ENCODE measurements around the gene STOML2. TPM values are rescaled to one million over a fixed set of nuclear protein-coding genes. Genes with fewer than 3 reads are reported as not detected.

Gene STOML2
- total RNA-seq, 1 experiment from 2014 or later, result 192 TPM

DNA sequence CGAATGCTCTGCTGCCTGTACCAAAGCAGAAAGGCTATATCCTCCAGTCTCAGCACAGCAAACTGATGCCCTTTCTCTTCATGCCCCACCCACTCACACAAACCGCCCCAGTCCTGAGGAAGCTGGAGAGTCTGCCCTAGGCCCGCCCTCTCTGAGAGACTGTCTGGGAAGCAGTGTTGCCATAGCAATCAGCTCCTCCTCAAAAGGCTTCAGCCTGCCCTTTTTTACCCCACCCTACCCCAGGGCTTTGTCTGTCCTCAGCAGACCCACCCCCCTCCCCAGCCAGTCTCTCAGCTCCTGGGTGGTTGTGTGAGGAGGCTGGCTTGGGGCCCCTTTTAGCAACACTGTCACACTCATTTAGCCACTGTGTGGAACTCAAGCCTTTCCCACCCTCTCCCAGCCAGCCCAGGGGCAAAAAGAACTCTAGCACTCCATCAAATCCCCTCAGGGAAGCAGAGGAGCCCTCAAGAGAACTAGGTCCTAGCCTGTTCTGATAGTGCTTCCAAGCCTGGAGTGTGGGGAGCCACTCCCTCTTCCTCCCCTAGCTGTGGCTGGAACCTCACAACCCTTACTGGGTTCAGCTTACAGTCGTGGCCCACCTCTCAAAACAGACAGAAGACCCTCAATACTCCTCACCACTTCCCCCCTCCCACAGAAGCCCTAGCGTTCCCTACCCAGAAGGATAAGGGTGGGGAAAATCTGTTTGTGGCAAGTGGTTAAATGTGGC is 11.3 kb upstream of the STOML2 start:
- Histone ChIP-seq H4K91ac (ENCODE audit: insufficient read length, low read depth, low read length) (no peak overlapping the region), H3K4me2 (ENCODE audit: insufficient read depth, insufficient read length, low read length) (peak overlapping the region; percentile 89), H3K23me2 (ENCODE audit: insufficient read length, low read depth, low read length, poor library complexity, severe bottlenecking) (peaks cover 19% of the 10 kb centered on the region), H3K18ac (ENCODE audit: insufficient read length, low read depth, low read length) (peak overlapping the region; percentile 63), H3K9me3 (ENCODE audit: control insufficient read depth, low read depth, low read length) (no peaks in the 10 kb centered on the region), H2AFZ (ENCODE audit: low read length) (no peak overlapping the region), H3K9ac (ENCODE audit: extremely low read depth, insufficient read length, low read length) (no peak overlapping the region), H4K5ac (ENCODE audit: insufficient read length, low read depth, low read length) (no peak overlapping the region), H3K79me1 (ENCODE audit: insufficient read depth, low read depth, low read length, poor library complexity, severe bottlenecking) (no peaks in the 10 kb centered on the region), H3T11ph (ENCODE audit: low read length) (no peak overlapping the region), H2BK12ac (ENCODE audit: insufficient read length, low read depth, low read length) (no peak overlapping the region), H3K27ac (ENCODE audit: insufficient read length, low read depth, low read length) (peak overlapping the region; percentile 6), H2AK5ac (ENCODE audit: insufficient read length, low read length) (no peak overlapping the region), H4K20me1 (ENCODE audit: control insufficient read depth, insufficient read depth, insufficient read length) (no peaks in the 10 kb centered on the region), H2BK15ac (ENCODE audit: low read depth, low read length) (no peak overlapping the region), H2BK120ac (ENCODE audit: low read depth, low read length, poor library complexity, severe bottlenecking) (no peak overlapping the region), H3K4ac (ENCODE audit: low read depth, low read length) (no peak overlapping the region), H3K56ac (ENCODE audit: insufficient read length, low read depth, low read length) (no peak overlapping the region), H2BK5ac (ENCODE audit: insufficient read length, low read length) (no peak overlapping the region), H2BK20ac (ENCODE audit: low read depth, low read length, poor library complexity, severe bottlenecking) (no peak overlapping the region), H3K14ac (ENCODE audit: insufficient read depth, low read length) (no peak overlapping the region; the same call in 1 of the 2 replicates), H3K4me1 (ENCODE audit: insufficient read depth, low read length) (peaks cover 2% of the 10 kb centered on the region; the same call in 1 of the 2 replicates), H4K8ac (replicated peaks; ENCODE audit: insufficient read length, low read depth, low read length) (no peak overlapping the region), H3K27me3 (ENCODE audit: insufficient read depth, low read length) (no peaks in the 10 kb centered on the region), H3K23ac (ENCODE audit: insufficient read length, low read depth, low read length) (no peak overlapping the region), H3K79me2 (ENCODE audit: insufficient read depth, low read length) (no peaks in the 10 kb centered on the region)
- H3K27me3 Mint-ChIP-seq (ENCODE audit: low read depth), result 0 out of 2 replicates have a peak, but pooled peaks cover 4% of the 10 kb centered on the region
- DNase-seq, result peak; percentile 98
- TF ChIP-seq, protein P1, sequence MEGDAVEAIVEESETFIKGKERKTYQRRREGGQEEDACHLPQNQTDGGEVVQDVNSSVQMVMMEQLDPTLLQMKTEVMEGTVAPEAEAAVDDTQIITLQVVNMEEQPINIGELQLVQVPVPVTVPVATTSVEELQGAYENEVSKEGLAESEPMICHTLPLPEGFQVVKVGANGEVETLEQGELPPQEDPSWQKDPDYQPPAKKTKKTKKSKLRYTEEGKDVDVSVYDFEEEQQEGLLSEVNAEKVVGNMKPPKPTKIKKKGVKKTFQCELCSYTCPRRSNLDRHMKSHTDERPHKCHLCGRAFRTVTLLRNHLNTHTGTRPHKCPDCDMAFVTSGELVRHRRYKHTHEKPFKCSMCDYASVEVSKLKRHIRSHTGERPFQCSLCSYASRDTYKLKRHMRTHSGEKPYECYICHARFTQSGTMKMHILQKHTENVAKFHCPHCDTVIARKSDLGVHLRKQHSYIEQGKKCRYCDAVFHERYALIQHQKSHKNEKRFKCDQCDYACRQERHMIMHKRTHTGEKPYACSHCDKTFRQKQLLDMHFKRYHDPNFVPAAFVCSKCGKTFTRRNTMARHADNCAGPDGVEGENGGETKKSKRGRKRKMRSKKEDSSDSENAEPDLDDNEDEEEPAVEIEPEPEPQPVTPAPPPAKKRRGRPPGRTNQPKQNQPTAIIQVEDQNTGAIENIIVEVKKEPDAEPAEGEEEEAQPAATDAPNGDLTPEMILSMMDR (conservative IDR thresholded peaks at IDR 0.05), result no peak
- H3K4me3 Mint-ChIP-seq, result peak overlapping the region; percentile 87 to 94
- peak overlapping the region; percentile 80 to 97 (median 92) for H3K27ac Mint-ChIP-seq
- no CpG with 5 or more reads among the region's 5 CpGs for WGBS (ENCODE audit: extremely low coverage, insufficient read length, low lambda C conversion rate)
- no peaks in the 10 kb centered on the region for H3K36me3 Mint-ChIP-seq (ENCODE audit: insufficient read depth in 1 of 3, low read depth in 3 of 3)
- H3K4me1 Mint-ChIP-seq, result peaks cover 44 to 46% of the 10 kb centered on the region in 2 experiments
- no peaks in the 10 kb centered on the region for H3K9me3 Mint-ChIP-seq

Data from H9 (cell line).